ENCODE measurements around the gene NMD3.

DNA sequence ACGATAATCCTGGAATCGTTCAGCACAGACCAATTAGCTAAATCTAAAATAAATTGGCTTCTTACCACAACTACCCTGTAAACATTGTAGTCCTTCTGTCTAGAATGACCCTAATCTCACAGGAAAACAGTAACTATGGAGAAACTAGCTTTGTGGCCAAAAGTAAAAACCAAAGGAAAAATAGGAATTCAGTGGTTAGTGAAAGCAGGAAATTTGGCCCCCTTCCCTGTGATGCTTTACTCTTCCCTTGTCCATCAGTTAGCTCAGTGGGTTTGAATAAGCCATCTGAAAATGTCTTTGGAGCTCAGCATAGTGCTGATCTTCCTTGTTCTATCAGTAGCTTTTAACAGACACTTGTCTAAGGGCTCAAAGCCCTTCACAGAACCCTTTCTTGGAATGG is 1.6 kb downstream of the NMD3 start:
- no peak for TF ChIP-seq POLR2AphosphoS5 (IDR thresholded peaks at IDR 0.05; ENCODE audit: low read depth, low read length)
- no peak for TF ChIP-seq POLR2A (IDR thresholded peaks at IDR 0.05; ENCODE audit: low read depth, low read length)
